Stimulated activated CD8-positive, alpha-beta memory T cell treated with anti-CD3 and anti-CD28 coated beads, Interleukin-4, amount 100 ng/mL, for 1 hour (primary cell): ENCODE results near the gene SYNGR3.

ENCODE experiments used
- DNase-seq, 2 donors: peaks; one replicate each; pipeline ENCODE4 v3.0.0-alpha.2; 2020; ENCODE audit warnings: low read depth in 2 of 2, low spot score in 1 of 2

SYNGR3 gene

DNA sequence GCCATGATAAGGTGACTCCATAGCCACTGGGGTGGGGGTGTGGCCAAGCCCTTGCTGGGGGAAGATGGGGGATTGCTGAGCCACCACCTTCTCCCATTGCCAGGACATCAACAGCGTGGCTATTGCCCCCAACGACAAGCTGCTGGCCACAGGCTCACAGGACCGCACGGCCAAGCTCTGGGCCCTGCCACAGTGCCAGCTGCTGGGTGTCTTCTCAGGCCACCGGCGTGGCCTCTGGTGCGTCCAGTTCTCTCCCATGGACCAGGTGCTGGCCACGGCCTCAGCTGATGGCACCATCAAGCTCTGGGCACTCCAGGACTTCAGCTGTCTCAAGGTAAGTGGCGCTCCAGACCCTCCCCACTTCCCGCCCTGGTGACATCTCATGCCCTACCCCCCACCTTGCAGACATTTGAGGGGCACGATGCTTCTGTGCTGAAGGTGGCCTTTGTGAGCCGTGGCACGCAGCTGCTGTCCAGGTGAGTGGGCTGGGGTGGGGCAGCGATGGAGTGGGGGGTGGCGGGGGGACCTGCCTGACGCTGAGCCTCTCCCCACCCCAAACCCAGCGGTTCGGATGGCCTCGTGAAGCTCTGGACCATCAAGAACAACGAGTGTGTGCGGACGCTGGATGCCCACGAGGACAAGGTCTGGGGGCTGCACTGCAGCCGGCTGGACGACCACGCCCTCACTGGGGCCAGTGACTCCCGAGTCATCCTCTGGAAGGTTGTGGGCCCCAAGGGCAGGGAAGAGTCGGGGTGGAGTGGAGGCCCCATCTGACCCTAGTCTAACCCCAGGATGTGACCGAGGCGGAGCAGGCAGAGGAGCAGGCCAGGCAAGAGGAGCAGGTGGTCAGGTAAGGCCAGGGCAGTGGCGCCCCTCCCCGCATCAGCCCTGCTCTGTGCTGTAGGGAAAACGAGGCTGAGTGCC is 12.6 kb upstream of the SYNGR3 start:
- no peak for DNase-seq

DNA sequence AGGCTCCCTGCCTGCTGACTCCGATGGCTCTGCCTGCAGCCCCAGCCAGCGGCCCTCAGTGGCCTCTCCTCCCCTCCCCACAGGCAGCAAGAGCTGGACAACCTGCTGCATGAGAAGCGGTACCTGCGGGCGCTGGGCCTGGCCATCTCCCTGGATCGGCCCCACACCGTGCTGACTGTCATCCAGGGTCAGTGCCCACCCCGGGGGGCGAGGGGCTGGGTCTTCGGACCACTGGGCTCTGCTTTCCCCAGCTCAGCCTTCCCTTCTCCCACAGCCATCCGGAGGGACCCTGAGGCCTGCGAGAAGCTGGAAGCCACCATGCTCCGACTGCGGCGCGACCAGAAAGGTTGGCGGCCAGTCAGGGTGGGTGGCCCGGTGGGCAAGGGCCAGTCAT is 11.9 kb upstream of the SYNGR3 start:
- no peak for DNase-seq

- DNase-seq, result no peak
Observed at GRCh38 chr16:1978476-1979120, 11.2 kb upstream of the SYNGR3 start.

- DNase-seq, result no peak
Observed at GRCh38 chr16:1979271-1980029, 10.3 kb upstream of the SYNGR3 start.

DNA sequence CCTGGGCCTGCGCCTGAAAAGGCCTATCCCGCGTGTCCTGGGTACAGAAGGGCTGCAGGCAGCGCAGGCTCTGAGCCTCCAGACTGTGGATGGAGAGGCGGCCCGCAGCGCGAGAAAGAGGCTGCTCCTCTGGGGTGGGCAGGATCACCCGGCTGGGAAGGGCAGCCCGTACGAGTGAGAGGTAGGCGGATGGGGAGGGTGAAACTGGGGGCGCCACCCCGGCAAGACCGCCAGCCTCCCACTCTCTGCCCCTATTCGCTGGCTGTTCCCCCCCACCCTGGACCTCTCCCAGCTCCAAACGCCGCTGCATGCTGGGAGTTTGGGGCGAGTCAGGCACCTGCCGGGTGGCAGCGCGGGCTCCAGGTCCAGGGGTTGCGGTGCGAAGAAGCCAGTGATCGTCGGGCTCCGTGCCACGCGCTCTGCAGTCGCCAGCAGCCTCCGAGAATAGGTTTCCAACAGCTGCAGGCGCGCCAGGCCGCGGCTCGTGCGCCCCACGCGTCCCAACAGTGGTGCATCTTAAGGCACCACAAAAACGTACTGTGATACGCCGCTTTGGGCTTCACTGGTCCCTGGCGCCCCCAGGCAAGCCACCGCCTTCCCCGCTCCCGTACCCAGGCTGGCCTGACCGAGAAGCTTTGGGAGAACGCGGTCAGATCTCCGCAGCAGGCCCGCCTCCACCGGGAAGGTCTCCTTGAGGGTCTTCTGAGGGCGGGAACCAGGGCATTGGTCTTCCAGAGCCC is 9.6 kb upstream of the SYNGR3 start:
- no peak for DNase-seq

DNA sequence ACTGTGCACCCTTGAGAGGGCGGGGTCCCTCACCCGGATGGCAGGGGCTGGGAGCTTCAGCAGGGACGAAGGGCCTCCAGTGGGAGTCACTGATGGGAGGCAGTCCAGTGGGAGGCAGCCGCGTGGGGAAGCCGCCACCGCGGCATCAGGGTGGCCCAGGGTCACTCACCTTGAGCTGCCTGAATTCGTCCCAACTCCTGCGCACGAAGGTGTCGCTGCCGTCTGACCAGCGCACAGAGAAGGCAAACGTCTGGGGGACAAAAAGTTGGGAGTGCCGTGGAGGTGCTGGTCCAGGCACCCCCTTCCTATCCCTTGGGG is 9.0 kb upstream of the SYNGR3 start:
- no peak for DNase-seq

GRCh38 chr16:1981398-1981836 is 8.4 kb upstream of the SYNGR3 start, which contains the start of gene NOXO1:
TSS of gene NOXO1 (minus strand) at chr16:1981469. CDS start at chr16:1981179, 290 bp downstream.
- DNase-seq, result no peak

DNA sequence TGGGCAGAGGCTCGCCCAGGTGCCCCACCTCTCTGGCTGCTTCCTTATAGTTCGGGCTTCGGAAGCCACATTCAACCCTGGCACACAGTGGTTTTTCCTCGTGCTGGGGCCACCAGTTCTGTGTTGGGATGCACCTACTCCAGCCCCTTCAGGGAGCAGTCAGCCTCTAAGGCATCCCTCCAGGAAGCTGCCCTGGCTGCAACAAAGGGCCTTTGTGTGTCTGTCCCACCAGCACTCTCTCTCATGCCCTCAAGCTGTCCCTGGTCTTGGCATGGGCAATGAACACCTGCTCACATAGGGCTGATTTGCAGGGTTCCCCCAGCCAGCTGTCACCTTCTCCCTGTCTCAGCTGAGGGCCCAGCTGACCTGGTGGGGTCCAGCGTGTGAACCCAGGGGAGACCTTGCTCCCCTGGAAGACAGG is 7.7 kb upstream of the SYNGR3 start:
- DNase-seq, result no peak

- DNase-seq, result no peak
Observed at GRCh38 chr16:1982991-1983543, 6.7 kb upstream of the SYNGR3 start.

GRCh38 chr16:1983544-1984346 is 6.0 kb upstream of the SYNGR3 start, which contains the start of gene GFER:
TSS of gene GFER (plus strand) at chr16:1984193. CDS start at chr16:1984219, 26 bp downstream.
- no peak for DNase-seq

GRCh38 chr16:1984347-1985225 is 5.2 kb upstream of the SYNGR3 start:
- no peak for DNase-seq

DNA sequence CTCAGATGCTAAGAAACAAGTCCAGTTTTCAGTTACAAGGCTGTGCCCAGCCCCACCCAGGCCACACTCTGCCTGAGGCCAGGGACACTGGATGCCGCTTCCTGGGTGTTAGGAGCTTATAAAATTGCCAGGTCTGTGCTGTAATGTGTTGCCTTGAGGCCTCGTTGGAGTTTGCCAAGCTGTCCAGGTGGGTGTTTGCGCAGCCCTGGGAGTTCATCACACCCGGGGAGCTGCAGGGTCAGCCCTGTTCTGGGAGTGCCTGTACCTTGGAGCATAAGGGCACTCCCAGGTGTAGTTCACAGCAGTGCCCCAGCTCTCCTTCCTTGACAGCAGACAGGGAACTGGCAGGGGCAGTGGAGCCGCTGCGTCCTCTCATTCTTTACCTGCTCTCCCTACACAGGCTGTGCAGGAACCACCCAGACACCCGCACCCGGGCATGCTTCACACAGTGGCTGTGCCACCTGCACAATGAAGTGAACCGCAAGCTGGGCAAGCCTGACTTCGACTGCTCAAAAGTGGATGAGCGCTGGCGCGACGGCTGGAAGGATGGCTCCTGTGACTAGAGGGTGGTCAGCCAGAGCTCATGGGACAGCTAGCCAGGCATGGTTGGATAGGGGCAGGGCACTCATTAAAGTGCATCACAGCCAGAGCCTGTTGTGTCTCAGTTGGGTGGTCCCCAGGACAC is 4.2 kb upstream of the SYNGR3 start:
- no peak for DNase-seq

DNA sequence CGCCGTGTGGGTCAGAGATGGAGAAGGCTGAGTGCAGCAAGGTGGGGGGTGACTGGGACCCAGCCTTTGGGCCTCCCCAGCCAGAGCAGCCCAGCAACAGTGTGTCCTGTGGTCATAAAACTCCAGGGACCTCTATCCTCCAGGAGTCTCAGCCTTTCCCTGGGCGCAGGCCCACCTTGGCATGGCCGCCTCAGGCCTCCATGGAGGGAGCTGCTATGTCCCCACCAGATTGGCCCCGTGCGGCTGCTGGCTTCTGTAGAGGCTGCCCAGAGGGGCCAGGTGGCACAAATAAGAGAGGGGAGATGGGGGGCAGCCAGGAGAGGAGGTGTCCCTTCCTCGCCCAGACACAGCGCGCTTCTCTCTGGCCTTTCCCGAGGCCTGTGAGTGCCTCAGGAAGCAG is 2.6 kb upstream of the SYNGR3 start:
- DNase-seq, result no peak

DNA sequence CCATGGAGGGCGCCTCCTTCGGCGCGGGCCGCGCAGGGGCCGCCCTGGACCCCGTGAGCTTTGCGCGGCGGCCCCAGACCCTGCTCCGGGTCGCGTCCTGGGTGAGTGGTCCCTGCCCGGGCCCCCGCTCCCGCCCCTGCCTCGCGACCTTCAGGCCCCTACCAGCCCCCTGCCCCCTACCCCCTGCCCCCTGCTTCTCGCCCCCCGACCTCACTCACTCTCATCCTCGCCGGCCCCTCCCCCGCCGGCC is 256 bp downstream of the SYNGR3 start:
- no peak for DNase-seq

DNA sequence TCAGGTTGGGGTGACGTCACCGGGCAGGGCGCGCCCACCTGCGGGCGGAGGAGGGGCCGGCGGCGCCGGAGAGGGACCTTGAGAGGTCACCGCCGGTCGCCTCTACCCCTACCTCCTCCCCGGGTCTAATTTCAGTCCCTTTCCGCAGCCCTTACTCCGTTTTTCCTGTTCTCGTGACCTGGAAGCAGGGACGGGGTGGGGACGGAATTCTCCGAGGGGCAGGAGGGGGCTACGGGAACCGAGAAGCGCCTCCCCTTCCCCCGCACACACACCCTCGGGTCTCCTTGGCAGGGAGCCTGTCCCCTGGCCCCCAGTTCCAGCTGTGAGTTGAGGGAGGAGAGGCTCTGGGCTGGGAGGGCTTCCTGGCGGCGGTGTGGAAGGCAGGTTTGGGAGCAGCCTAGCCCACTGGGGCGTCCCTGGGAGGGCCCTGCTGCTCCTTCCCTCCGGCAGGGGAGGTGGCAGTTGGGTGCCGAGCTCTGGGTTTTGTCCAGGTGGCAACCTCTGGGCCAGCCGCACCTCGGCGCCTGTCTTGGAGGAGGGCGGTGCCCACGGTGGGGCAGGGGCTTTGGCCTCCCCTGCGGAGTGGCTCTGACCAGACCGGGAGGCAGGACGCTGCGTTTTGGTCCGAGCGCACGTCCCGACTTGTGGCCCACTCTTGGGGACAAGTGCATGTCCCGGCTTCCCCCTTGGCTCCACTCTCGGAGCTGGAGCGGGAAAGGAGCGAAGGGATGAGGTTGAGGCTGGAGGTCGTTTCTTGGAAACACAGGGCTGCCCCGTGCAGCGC is 773 bp downstream of the SYNGR3 start:
- DNase-seq, result no peak

DNA sequence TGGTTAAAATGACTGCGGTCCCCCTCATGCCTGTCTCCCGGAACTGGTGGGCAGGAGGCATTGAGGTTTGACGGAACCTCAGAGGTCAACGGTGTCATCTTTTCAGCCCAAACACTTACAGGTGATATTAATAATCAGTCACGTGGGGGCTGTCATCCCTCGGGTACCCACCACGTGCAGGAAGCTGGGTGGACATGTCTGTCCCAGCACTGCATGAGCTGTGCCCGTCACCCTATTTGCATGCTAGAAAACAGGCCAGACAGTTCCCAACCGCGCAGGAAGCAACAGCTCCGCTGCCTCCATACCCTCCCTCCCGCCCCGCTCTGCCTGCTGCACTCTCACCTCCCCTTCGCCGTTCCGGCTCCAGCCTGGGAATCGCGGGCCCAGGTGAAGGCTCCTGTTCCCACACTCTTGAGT is 1.4 kb downstream of the SYNGR3 start:
- DNase-seq, result no peak

- no peak for DNase-seq
Observed at GRCh38 chr16:1991588-1991947, 1.8 kb downstream of the SYNGR3 start.
